GM04503 (cell line): ENCODE results near the gene ETV6.

Experiments
- DNase-seq: peaks from one replicate; pipeline ENCODE4 v3.0.0-alpha.2; 2012; ENCODE audit warnings: low read depth

ETV6 gene

DNA sequence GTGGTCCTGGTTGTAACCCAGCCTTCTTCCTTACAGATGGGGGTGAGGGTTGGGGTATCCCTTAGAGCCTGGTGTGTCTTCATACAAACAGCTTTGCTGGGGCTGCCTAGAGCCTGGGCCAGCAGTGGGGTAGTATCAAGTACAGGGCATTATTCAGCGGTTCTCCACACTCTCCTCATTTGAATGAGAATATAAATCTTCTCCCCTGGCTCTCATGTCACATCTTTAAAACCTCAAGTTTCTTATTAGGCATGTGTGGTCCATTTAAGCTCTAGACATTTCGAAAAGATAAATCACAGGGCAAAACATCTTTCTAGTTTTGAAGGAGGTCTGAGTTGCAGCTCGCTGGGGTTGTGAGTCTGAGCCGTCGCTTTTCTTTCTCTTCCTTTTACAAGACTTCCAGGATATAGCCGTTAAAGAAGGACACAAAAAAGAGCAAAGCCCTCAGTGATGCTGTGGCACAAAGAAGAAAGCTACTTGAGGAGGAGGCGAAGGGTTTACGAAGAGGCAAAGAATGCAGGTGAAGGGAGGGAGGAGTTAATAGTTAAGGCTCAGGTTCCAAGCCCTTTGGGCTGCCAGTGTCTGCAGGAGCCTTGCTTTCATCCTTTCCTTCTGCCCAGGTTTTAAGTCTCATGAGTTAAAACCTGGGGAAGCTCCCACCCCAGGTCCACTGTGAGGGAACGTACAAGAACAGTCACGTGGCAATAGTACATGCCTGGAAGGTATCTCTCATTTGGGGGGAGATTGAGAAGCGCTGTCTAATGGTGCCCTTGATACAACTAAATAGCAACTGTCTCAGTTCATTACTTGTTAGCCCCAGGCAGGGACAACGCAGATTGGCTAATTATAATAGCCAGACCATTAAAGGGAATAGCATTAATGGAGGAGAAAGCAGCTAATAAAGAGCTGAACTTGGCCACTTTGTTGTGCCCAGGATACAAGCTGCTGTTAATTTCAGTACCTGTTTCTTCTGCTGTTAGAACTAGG is 94.2 kb downstream of the ETV6 start:
- no peak for DNase-seq

DNA sequence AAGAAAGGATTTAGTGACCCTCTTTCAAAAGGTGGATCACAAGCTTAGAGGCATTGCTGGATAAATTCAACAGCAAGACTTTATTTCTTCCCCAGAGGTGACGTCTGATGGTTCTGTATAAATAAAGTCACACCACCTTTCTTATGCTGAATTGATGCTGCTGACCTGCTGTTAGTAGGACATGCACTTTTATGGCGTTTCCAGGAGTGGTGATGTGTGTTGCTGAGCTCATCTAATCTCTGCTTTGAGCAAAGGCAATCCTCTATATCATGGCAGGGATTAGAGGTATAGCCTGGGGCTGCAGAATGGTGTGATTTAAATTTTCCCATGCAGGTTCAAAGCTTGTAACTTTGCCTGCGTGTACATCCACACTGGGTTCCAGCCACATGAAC is 94.9 kb downstream of the ETV6 start:
- DNase-seq = no peak

DNA sequence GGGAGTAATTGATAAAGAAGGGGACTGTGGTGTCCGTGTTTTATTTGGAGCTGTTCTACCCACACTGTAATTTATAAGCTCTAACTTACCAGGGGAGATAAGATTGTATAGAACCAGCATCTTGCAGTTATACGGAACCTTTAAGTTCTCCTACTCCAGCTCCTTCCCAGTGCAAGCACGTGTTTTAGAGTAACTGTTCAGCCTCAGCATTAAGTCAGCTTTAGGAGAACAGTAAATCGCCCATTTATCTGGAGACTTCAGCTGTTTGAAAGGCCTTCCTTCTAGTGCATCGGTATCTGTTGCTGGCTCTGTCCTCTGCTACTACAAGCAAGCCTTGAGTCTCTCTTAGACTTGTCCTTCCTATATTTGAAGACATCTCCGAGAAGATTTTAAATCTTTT is 95.6 kb downstream of the ETV6 start:
- no peak for DNase-seq

DNA sequence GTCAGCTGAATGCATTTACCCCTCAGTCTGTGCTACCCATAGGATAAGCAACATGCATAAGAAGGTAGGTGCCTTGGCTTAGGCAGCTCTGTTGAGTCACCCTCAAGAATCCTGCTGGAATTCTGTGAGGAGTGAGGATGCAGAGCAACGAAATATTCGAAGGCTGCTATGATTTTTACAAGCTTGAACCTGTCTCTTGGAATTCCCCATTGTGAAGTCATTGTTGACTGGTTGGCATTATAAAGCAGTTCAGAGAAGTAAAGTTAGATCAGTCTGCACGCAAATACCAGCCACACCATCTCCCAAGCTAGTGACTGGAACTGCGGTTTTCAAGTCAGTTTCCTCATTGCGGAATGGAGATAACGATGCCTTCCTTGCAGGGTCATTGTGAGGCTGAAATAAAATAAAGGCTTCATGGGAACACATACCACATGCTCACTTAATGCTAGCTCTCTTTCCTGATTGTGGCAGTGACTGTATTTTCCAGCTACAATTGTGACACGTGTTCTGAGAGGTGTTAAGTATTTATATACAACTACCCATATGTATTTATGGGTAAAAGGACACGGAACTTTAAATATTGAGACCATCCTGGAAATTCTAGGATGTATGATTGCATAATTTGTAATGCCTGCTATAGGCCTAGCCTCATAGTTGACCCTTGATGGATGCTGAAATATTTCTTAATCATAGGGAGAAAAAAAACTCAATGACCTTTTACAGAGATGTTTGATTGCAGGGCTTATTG is 96.7 kb downstream of the ETV6 start:
- DNase-seq = no peak

DNA sequence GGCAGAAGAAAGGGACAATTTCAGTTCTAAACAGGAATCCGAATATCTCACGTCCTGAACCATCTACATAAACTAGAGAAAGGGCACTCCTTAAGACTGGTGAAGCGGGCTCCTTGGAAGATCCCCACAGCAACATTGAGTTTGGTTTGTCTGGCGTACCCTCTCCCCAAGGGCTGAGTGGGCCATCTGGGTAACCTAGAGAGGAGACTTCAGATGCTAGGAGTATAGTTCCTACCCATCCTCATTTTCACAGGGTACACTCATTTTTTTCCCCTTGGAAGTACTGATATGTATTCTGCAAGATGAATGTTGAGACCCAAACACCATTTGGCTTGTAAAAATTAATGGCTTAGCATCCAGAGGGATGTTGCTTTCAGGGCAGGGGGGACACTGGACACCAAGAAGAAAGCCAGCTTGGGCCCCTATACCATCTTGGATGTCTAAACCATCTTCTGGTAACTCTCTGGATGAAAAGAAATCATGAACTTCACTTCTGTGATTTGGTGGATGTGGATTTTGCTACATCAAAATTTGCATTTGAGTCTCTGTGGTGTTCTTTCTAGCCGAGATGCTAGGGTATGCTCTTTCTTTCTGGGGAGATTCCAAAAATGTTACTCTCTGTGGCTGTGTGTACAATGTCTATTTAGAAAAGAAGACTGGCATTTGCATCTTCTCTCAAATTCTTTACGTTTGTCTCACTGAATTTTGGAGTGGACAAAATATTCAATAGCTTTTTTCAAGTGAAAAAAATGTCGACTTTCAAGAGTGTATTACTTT is 97.7 kb downstream of the ETV6 start:
- DNase-seq = no peak

DNA sequence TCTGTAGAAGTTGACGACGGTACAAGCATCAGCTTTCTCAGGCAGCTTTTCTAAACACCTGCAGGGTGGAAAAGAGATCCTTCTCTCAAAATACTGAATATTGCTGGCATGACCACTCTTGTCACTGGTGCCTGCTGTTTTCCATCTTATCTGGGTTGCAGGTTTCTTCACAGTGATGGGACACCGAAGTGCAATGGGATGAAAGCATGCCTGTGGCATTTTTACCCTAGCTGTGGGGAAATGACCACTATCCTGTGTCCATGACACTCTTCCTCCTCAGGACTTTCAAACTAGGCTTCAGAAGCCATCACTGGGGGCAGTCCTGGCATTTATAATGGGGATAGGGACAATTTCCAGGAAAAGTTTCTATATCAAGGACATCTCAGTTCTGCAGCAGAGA is 98.5 kb downstream of the ETV6 start:
- DNase-seq = no peak

DNA sequence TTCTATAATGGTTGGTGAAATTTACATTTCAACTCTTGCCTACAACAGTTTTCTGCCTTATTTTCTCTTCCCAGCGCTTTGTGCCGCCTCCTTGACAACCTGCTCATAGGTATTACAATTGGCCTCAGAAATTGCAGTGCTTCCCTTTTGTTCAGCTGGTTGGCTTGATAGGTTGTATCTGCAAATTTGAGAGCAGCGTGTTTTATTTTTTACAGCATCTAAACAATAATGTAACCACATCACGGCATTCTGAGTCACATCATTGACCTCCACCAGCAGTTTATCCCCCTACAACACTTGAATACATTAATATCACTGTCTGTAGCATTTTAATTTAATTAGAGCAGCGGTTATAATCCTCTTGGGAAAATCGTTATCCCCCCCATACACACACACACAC is 99.4 kb downstream of the ETV6 start:
- no peak for DNase-seq

DNA sequence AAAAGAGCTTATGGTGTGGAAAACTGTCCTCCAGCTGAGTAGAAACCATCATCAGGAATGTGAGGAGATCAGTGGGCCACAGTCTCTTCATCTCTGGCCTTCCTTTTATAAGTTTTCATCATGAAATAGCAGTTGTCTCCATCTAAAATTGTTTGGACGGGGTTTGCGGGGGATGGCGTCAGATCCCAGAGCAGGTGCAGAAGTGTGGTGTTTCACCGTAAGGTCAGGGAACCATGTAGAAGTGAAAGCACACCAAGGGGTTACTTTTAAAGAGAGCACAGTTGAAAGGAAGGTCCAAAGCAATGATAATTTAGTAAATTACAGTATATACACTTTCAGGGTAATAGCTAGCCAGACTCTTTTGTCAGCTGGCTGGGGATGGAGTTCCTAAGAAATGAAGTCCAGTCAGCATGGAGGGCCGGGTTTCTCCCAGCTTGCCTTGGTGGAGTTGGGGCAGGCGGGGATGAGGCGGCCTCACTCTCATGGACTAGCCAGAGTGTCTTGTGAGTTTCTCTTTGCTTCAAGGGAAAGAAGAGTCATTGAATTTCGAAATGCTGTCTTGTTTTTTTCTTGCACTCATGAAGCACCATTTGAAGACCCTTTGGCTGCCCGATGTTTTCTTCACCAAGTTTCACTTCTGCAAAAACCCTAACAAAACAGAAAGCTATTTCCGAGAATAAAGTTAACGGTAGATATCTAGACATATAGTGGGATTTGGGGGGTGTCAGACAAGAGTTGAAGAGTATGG is 100.6 kb downstream of the ETV6 start:
- DNase-seq = no peak

DNA sequence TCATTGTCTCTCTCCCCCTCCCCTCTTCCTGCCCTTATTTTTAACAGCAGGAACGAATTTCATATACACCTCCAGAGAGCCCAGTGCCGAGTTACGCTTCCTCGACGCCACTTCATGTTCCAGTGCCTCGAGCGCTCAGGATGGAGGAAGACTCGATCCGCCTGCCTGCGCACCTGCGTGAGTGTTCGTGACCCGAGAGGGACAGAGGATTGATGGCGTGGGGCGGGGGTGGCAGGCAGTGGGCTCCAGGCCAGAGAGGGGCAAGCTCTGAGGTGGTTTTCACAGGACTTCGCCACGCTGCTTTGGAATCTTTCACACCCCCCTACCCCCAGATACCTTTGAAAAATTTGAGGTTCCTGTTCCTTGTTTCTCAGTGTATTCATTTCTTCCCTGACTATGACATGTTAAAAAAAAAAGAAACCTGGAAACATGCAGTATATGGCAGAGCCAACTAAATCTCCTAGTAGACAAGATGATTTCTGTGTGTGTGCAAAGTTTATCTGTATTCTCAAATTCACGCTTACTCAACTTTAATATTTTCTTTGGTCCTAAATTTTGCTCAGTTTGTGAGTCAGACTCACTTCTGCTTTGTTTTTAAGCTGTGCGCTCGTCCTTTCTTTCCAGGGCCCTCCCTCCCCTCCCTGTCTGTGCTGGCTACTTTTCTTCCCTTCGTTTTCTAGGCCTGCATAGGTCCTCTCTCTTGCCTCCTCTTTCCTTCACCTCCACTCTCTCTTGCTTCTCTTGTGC is 103.1 kb downstream of the ETV6 start:
- DNase-seq = no peak

DNA sequence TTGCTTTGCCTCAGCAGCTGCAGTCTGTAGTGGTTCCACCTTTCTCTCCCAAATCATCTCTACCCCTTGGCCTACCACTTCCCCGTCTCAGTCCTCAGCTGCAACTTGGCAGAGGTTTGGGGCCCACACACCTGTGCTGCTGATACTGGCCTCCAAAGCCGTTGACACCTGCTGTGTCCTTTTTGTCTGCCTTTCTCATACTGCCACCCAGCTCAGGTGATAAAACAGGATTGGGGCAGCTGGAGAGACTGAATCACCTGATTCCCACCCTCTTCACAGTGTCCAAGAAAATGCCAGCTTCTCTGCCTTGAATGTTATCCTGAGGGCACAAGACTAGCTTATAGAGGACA is 103.7 kb downstream of the ETV6 start:
- no peak for DNase-seq

DNA sequence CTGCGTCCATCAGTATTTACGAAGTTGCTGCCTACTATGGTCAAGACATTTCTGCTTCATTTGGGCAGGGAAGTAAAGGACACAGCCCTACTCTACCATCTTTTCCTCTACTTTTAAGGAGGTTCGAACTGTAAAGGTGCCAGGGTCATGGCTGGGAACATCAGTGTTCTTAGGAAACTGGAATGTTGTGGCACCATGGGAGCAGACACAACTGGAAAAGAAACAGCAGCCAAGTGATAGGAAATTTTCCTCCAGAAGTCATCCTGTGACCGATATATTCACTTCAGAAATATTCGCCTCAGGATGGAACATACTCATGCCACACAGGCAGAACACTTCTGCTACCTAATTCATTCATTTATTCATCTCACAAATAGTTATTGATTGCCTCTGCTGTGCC is 104.4 kb downstream of the ETV6 start:
- no peak for DNase-seq

DNA sequence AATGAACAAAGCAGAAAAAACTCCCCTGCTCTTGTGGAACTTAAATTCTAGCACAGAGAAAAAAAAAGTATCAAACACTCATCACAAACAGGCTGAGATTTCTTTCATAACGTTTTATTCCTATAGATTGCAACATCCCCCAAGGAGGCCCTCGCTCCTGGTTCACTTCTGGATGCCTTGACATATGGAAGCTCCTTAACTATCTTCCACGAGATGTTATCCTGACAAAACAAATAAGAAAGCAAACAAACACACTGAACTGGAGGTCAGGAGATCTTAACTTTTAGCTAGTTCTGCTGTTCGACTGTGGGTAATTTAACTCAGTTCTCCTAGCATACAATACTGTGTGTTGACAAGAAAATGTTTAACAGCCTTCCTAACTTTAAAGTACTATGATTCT is 104.8 kb downstream of the ETV6 start:
- no peak for DNase-seq

DNA sequence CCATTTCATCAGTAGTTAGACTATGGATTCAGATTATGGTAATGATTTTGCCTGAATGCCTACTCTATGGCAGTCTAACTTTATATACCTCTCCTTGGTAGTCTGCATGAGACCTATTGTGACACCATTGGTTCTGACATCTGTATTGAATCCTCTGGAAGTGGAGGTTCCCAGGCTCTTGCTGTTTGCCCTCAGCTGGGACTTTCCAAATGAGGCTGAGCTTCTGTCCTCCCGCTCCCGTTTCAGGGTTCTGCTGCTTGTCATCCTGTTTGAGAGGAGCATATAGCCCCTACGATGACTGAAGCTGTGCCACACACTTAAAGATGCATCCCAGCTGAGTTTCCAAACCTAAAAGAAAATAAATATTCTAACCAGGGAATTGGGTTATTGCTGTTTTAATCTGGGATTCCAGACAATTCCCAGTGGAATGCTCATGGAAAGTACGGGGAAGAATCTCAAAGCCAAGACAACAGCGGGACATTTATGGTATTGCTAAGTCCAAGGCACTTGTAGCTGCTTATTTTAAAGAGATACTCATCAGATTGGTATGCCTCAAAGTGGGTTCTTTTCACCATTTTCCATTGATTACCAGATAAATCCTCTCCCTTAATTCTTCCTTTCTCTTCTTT is 105.9 kb downstream of the ETV6 start:
- no peak for DNase-seq

DNA sequence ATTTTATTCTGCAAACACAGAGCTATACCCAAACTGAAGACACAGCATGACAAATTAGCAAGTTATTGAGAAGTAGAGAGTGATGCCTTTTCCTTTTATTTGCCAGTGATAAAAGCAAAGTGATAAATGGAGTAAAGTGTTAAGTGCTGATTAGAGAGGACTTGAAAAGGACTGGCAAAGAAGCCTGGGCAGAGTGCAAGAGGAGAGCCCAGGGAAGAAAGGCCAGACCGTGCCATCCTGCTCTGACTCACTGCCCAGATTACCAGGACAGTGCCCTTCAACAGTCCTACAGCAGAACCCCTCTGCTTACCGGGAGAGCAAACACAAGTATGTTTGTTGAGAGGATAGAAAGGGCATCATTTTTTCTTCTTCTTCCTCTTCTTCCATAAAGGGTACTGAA is 106.5 kb downstream of the ETV6 start:
- DNase-seq = no peak

DNA sequence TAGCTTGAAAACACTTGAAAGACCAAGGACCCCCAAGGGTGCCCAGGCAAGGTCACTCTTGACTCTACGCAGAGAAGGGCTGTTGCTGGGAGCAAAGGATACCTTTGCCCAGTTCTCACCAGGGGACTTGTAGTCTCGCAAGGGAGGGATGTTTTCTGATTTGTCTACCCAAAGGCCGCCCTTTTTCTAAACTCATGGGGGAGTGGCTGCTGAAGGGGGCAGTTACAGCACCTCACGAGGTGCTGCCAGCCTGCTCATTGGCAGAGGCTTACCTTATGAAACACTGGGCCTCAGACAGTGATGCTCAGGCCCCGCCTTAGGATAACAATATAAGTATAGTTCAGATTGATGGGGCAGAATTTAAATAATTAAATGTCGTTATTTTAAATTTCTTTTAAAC is 107.0 kb downstream of the ETV6 start:
- DNase-seq = no peak

DNA sequence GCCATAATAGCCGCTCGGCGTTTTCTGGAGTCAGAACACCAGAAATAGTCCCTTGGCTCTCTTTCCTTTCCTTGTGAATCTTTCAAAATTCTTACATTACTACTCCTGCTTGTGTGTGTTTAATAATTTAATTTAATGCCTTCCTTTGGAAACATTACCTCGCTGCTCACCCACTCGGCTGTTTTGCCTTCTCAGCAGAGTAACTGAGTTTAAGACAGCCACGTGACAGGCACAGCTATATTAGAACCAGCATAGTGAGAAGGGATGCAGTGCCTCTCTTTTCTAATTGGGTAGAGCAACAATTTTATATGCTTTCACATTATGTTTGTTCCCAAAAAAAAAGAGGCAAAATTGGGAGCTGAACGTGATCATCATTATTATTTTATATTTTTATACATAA is 107.6 kb downstream of the ETV6 start:
- DNase-seq = no peak

DNA sequence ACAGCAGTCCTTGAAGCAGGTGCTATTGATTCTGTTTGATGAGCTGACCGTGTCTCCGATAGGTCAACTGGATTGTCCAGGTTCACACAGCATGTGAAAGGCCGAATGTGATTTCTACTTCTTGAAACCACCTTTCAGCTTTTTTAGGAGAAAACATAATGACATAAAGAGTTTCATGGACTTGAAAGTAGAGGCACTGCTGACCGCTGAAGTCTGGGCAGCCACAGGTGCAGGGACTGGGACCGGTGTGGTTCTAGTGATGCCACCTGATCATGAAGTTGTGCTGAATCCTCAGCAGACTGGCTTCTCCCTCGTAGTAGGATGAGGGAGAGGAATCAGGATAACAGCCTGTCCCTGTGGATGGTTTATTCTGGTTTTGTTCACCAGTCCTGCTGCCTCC is 108.1 kb downstream of the ETV6 start:
- DNase-seq = no peak

DNA sequence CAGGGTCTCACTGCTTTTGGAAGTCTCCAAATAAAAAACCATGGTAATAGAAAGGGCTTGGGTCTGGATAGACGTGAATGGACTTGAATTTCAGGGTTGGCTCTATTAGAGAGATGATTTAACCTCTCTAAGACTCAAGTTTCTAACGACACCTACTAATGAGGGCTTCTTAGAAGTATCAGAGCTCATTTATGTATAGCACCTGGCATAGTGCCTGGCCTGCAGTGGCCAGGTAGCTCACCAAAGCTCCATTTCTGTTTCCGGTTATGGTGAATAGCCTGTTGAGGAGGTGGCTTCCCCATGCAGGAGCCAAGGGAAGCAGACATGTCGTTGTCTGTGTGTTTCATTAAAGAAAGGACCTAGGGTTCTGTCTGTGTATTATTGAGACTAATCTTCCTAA is 108.6 kb downstream of the ETV6 start:
- DNase-seq = no peak

DNA sequence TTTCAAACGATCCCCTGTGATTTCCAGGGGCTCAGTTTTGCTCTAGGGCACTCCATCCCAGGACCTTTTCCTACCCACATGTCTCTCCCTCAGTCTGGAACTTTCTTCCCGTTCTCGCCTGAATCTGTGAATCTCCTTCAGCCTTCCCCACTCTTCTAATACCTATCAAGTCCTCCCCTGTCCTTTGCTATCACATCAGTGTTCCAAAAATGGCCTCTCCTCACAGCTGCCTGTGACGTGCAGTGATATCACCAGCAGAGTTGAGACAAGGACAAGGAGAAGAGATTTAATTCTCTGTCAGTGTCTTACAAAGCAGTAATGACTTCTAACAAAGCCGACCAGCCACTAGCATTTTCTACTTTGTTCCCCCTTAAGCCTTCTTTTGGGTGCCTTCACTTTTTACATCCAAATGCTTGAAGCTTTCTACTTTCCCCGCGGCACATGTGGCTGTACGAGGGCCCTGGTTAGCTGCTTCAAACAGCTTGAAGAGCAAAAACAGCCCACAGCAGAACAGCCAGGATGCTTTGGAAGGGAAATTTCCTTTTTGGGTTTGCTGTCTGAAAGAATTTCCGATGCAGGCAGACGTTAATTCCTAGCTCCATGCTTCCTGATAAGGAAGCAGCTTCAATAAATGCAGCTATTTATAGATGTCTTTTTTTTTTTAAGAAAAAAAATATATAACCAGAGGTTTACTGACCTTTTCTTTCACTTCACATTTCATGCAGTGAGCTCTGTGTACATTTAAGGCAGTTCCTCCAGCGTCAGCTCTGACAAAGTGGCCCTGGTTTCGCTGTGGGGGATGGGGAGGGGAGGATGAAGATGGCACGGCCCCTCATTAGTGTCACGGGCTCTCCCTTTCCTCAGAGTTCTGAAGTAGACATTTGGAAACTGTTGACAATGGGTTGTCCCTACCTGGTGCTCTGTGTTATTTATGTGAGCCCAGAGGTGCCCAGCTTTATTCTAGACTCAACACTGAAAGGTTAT is 109.3 kb downstream of the ETV6 start:
- DNase-seq = no peak

DNA sequence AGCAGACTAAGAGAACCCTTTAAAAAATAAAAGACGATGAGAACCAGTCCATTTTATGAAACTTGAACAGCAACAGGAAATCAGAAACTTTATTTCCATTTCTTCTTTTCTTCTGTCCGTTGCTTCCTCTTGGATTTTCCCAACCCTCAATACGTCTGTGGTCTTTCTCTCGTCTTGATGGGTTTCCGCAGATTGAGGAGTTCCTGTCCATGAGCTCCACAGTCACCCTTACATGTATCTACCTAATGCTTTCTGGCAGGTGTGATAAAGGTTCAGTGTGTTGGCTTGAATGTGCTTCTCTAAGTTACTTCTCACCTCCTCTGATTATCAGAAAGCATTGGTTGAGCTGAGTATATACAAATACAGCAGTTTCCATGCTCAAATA is 110.0 kb downstream of the ETV6 start:
- DNase-seq = no peak
